ENCODE data around the gene NAGPA.

NAGPA gene

DNA sequence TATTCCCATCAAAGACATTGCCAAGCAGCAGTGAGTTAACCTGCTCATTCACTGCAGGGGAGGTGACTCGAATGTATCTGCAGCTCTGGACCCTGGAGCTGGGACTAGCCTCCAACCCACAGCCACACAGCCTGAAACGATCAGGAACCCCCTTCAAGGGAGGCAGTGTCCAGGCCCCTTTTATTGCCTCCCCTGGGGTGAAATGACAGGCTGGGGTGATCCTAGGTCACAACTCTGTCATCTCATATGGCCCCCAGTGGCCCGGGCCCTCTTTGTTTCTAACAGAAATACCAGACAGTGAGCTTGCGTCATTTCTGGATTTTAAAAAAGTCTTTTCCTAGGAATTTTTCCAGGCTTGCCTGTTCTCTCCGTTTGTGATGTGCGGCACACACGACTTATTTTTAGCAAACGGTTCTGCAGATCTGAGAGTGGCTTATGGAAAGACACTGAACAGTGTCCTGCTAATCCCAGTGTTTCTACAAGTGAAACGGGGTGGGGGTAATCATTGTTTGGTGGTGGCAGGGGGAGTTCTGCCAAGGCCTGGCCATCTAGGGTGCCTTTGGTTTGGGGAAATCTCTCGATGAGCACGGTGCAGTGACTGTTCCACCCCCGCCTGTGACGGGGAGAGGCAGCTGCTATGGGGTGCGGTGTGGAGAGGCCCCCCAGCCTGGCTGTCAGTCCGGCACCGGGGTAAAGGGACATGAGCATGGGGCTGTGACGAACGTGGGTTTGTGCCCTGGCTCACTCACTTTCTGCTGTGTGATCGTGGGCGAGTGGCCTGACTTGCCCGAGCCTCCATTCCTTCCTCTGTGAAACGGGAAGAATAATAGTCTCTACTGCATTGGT, 27.2 kb downstream of the NAGPA start:
- in situ Hi-C loops (cut with HindIII; ENCODE audit: low sequenced_read_pairs) = no loop called here
- no peak for DNase-seq (ENCODE audit: low read depth, low spot score)
- TF ChIP-seq, protein P1, sequence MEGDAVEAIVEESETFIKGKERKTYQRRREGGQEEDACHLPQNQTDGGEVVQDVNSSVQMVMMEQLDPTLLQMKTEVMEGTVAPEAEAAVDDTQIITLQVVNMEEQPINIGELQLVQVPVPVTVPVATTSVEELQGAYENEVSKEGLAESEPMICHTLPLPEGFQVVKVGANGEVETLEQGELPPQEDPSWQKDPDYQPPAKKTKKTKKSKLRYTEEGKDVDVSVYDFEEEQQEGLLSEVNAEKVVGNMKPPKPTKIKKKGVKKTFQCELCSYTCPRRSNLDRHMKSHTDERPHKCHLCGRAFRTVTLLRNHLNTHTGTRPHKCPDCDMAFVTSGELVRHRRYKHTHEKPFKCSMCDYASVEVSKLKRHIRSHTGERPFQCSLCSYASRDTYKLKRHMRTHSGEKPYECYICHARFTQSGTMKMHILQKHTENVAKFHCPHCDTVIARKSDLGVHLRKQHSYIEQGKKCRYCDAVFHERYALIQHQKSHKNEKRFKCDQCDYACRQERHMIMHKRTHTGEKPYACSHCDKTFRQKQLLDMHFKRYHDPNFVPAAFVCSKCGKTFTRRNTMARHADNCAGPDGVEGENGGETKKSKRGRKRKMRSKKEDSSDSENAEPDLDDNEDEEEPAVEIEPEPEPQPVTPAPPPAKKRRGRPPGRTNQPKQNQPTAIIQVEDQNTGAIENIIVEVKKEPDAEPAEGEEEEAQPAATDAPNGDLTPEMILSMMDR (IDR thresholded peaks at IDR 0.05; ENCODE audit: low read depth, low read length) = no peak
- no peak overlapping the region for H3K4me3 ChIP-seq (ENCODE audit: low read depth, low read length)

DNA sequence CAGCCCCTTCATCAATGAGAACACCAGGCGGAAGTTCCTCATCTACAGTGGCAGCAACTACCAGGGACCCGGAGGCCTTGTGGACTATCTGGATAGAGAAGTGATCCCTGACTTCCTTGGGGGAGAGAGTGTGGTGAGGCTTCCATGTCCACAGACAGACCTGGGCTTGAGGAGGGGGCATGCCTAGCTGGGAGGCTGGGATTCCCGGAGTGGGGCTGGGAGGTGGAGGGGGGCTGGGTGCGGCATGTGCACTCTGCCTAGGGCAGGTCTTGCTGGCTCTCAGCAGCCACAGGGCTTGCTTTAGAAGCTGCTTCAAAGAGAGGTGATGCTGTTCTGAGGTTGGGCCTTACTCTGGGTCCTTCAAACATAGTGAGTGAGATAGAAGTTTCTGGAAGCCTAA, 27.8 kb downstream of the NAGPA start:
- TF ChIP-seq, protein P1 (IDR thresholded peaks at IDR 0.05; ENCODE audit: low read depth, low read length) = no peak
- H3K4me3 ChIP-seq (ENCODE audit: low read depth, low read length) = no peak overlapping the region
- in situ Hi-C loops (cut with HindIII; ENCODE audit: low sequenced_read_pairs) = no loop called here
- DNase-seq (ENCODE audit: low read depth, low spot score) = no peak

DNA sequence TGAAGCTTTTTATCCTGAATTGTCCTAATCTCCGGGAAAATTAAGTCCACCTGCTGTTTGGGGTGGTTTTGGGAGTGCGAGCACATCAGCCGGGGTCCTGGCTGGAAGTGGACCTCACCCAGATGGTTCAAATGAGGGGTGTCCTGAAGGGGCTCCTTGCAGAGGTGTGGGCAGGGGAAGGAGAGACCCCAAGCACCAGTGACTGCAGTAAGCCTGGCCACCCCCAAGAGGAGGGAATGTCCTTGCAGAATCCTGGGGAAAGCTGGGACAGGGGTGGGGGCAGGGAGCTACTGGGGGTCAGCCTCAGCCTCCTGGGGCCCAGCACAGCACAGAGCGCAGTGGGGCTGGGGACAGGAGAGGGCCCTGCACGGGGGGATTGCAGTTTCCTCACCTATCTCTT, 29.4 kb downstream of the NAGPA start:
- in situ Hi-C loops (cut with HindIII; ENCODE audit: low sequenced_read_pairs) = no loop called here
- H3K4me3 ChIP-seq (ENCODE audit: low read depth, low read length) = no peak overlapping the region
- DNase-seq (ENCODE audit: low read depth, low spot score) = no peak
- TF ChIP-seq, protein P1 (IDR thresholded peaks at IDR 0.05; ENCODE audit: low read depth, low read length) = no peak

DNA sequence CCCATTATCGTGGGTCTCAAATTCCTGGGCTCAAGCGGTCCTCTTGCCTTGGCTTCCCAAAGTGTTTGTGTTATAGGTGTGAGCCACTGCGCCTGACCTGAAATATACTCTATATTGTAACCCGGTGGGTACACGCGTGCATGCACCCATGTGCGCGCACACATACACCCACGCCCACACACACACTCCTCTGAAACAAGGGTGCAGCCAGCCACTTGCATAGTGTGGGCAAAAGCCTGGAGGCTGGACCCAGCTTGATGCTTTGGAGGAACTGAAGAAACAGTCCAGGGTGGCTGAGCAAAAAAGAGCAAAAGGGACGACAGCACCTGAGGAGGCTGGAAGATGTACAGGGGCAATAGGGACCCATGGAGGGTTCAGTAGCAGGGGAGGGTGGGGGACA, 29.9 kb downstream of the NAGPA start:
- DNase-seq (ENCODE audit: low read depth, low spot score) = no peak
- TF ChIP-seq, protein P1 (IDR thresholded peaks at IDR 0.05; ENCODE audit: low read depth, low read length) = no peak
- H3K4me3 ChIP-seq (ENCODE audit: low read depth, low read length) = no peak overlapping the region
- in situ Hi-C loops (cut with HindIII; ENCODE audit: low sequenced_read_pairs) = no loop called here

DNA sequence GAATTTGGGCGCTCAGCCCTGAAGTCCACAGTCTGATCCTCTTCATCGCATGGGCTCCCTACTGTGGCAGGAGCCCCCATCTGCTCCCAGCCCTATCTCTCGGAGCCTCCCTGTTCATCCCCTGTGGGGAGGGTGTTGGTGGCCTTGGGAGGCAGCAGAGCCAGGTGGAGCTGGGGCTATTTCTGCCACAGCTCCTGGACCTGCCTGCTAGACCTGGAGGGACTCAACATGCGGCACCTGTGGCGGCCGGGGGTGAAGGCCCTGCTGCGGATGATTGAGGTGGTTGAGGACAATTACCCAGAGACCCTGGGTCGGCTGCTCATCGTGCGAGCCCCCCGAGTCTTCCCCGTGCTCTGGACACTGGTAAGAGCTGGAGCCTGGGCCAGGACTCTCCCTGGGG, 30.5 kb downstream of the NAGPA start:
- in situ Hi-C loops (cut with HindIII; ENCODE audit: low sequenced_read_pairs) = no loop called here

DNA sequence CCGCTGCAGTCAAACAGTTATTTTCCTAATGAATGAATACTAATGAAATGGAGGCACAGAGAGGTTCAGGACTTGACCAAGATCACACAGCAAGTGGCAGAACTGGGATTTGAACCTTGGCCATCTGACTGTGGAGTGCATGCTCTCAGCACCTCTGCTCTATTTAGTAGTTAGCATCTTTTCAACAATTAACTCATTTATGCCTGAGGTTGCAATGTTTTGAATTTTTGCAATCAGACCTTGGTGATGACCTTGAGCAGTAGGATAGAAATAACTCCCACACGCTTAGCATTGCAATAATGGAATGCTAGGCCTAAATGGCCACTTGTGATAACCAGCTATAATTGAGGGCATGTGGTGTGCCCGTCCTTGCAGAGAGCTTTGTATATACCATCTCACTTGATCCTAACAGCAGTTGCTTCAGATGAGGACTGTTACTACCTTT, 31.0 kb downstream of the NAGPA start:
- TF ChIP-seq, protein P1 (IDR thresholded peaks at IDR 0.05; ENCODE audit: low read depth, low read length) = no peak
- DNase-seq (ENCODE audit: low read depth, low spot score) = no peak
- in situ Hi-C loops (cut with HindIII; ENCODE audit: low sequenced_read_pairs) = no loop called here
- no peak overlapping the region for H3K4me3 ChIP-seq (ENCODE audit: low read depth, low read length)

More for the DNA sequence above, 30.5 kb downstream of the NAGPA start:
- H3K4me3 ChIP-seq (ENCODE audit: low read depth, low read length) = no peak overlapping the region
- TF ChIP-seq, protein P1 (IDR thresholded peaks at IDR 0.05; ENCODE audit: low read depth, low read length) = no peak
- no peak for DNase-seq (ENCODE audit: low read depth, low spot score)
